Measurements from ENCODE around the gene ZNF423.

- TF ChIP-seq EP300 (IDR thresholded peaks at IDR 0.05; ENCODE audit: borderline replicate concordance in 1 of 2, low read depth in 1 of 2, low read length in 1 of 2) = no peak
- no peak for TF ChIP-seq CTCF (IDR thresholded peaks at IDR 0.05)
- no peak for TF ChIP-seq USF1 (IDR thresholded peaks at IDR 0.05; ENCODE audit: borderline replicate concordance, low read depth)
- TF ChIP-seq TCF12 (IDR thresholded peaks at IDR 0.05) = no peak
- no peak for TF ChIP-seq MAX (IDR thresholded peaks at IDR 0.05; ENCODE audit: low read depth)
- no peak for TF ChIP-seq SMC3 (IDR thresholded peaks at IDR 0.05; ENCODE audit: low read depth, low read length)
- TF ChIP-seq TEAD4 (IDR thresholded peaks at IDR 0.05; ENCODE audit: borderline replicate concordance, insufficient read depth) = no peak
- no peak for TF ChIP-seq JUND (IDR thresholded peaks at IDR 0.05)
- TF ChIP-seq RCOR1 (IDR thresholded peaks at IDR 0.05; ENCODE audit: low read length) = no peak
- TF ChIP-seq POLR2AphosphoS5 (IDR thresholded peaks at IDR 0.05; ENCODE audit: low read depth, low read length) = no peak
- TF ChIP-seq ZBTB33 (IDR thresholded peaks at IDR 0.05; ENCODE audit: borderline replicate concordance, low read depth) = no peak
Measured at GRCh38 chr16:49485663-49486062, 370.2 kb downstream of the ZNF423 start.
